ENCODE measurements around the gene C17orf107. TPM values are rescaled to one million over a fixed set of nuclear protein-coding genes. Genes with fewer than 3 reads are reported as not detected.

Gene C17orf107
- total RNA-seq, 1 donor from 2014 or later, result 1.1 TPM

GRCh38 chr17:4870855-4871254 is 28.5 kb upstream of the C17orf107 start:
- no peak overlapping the region for H2AFZ ChIP-seq (replicated peaks)
- no peak overlapping the region for H3K27ac Mint-ChIP-seq
- H3K4me2 ChIP-seq, result no peak overlapping the region
- no peaks in the 10 kb centered on the region for H3F3A ChIP-seq (ENCODE audit: low read depth)
- no peaks in the 10 kb centered on the region for H3K9me3 Mint-ChIP-seq
- H3K36me3 Mint-ChIP-seq, result peaks cover 2% of the 10 kb centered on the region
- H3K79me2 ChIP-seq (ENCODE audit: low read depth), result no peaks in the 10 kb centered on the region
- H3K9me3 ChIP-seq (ENCODE audit: low read depth), result no peaks in the 10 kb centered on the region
- DNase-seq (ENCODE audit: low spot score), result no peak
- H3K9ac ChIP-seq, result no peak overlapping the region
- H3K4me1 Mint-ChIP-seq, result peaks cover 6% of the 10 kb centered on the region
- H3K4me3 ChIP-seq, result no peak overlapping the region
- no peaks in the 10 kb centered on the region for H3K27me3 ChIP-seq
- H3K4me1 ChIP-seq, result no peaks in the 10 kb centered on the region
- no peaks in the 10 kb centered on the region for H3K36me3 ChIP-seq
- no peak overlapping the region for H3K4me3 Mint-ChIP-seq
- TF ChIP-seq EZH2phosphoT487 (IDR thresholded peaks at IDR 0.05), result no peak
- TF ChIP-seq EZH2 (IDR thresholded peaks at IDR 0.05), result no peak
- TF ChIP-seq CTCF (IDR thresholded peaks at IDR 0.05), result no peak
- peaks cover 2% of the 10 kb centered on the region for H4K20me1 ChIP-seq (ENCODE audit: low read depth)
- no peak overlapping the region for H3K27ac ChIP-seq
- H3K27me3 Mint-ChIP-seq (ENCODE audit: insufficient read depth, low read depth), result peaks cover 2% of the 10 kb centered on the region

- TF ChIP-seq CTCF (IDR thresholded peaks at IDR 0.05), result no peak
- no peaks in the 10 kb centered on the region for H3K9me3 ChIP-seq (ENCODE audit: low read depth)
- H4K20me1 ChIP-seq (ENCODE audit: low read depth), result peaks cover 2% of the 10 kb centered on the region
- DNase-seq (ENCODE audit: low spot score), result no peak
- no peaks in the 10 kb centered on the region for H3K79me2 ChIP-seq (ENCODE audit: low read depth)
- H3F3A ChIP-seq (ENCODE audit: low read depth), result no peaks in the 10 kb centered on the region
- H3K36me3 Mint-ChIP-seq, result peaks cover 2% of the 10 kb centered on the region
- no peak overlapping the region for H3K4me3 Mint-ChIP-seq
- no peak overlapping the region for H3K4me3 ChIP-seq
- H3K27me3 ChIP-seq, result no peaks in the 10 kb centered on the region
- H3K4me1 Mint-ChIP-seq, result peaks cover 6% of the 10 kb centered on the region
- H3K9me3 Mint-ChIP-seq, result no peaks in the 10 kb centered on the region
- no peak overlapping the region for H3K27ac ChIP-seq
- H3K4me2 ChIP-seq, result no peak overlapping the region
- peak overlapping the region; percentile 62 for H3K27ac Mint-ChIP-seq
- H3K36me3 ChIP-seq, result no peaks in the 10 kb centered on the region
- H3K9ac ChIP-seq, result no peak overlapping the region
- no peak overlapping the region for H2AFZ ChIP-seq (replicated peaks)
- peaks cover 2% of the 10 kb centered on the region for H3K27me3 Mint-ChIP-seq (ENCODE audit: insufficient read depth, low read depth)
- no peaks in the 10 kb centered on the region for H3K4me1 ChIP-seq
These were observed 26.6 kb upstream of the C17orf107 start for GRCh38 chr17:4872786-4873185.

- Histone ChIP-seq H3K79me2 (ENCODE audit: low read depth) (no peaks in the 10 kb centered on the region), H3K27me3 (no peaks in the 10 kb centered on the region), H3K9ac (no peak overlapping the region), H3K27ac (no peak overlapping the region), H3K4me3 (no peak overlapping the region), H3K4me2 (no peak overlapping the region), H2AFZ (replicated peaks) (no peak overlapping the region), H3K9me3 (ENCODE audit: low read depth) (no peaks in the 10 kb centered on the region), H4K20me1 (ENCODE audit: low read depth) (peaks cover 5% of the 10 kb centered on the region), H3F3A (ENCODE audit: low read depth) (peaks cover under 1% of the 10 kb centered on the region), H3K4me1 (no peaks in the 10 kb centered on the region), H3K36me3 (no peaks in the 10 kb centered on the region)
- Mint-ChIP-seq H3K27me3 (ENCODE audit: insufficient read depth, low read depth) (peaks cover 4% of the 10 kb centered on the region), H3K4me1 (peaks cover 6% of the 10 kb centered on the region), H3K9me3 (no peaks in the 10 kb centered on the region), H3K36me3 (no peaks in the 10 kb centered on the region), H3K27ac (no peak overlapping the region), H3K4me3 (no peak overlapping the region)
- DNase-seq (ENCODE audit: low spot score), result no peak
- TF ChIP-seq EZH2phosphoT487 (IDR thresholded peaks at IDR 0.05) (no peak), EZH2 (IDR thresholded peaks at IDR 0.05) (no peak), CTCF (IDR thresholded peaks at IDR 0.05) (no peak)
These were observed 22.2 kb upstream of the C17orf107 start for GRCh38 chr17:4877089-4877488.
